ENCODE results near the gene RAB11B.
"Not testable (repeated sequence)": the region's sequence is repeated elsewhere in the genome, so short reads cannot be mapped to it uniquely, and the experiment has no call there.

The RAB11B gene

DNA sequence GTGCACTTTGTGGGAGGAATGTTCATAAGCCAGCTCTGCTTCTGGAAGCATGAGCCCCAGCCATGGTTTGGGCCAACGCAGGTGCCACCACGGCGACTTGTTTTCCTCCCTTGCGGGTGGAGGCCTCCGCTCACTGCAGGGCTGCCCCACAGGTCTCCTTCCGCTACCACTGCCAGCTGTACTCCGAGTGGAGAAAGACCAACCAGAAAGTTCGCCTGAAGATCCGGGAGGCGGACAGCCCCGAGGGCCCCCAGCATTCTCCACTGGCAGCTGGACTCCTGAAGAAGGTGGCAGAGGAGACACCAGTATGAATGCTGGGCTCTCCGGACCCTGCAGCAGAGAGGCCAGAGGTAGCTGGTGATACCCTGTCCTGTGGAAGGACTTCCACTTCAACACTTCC, 48.1 kb downstream of the RAB11B start:
- H3K79me2 ChIP-seq (ENCODE audit: insufficient read depth, low read length) = no peaks in the 10 kb centered on the region
- no peak overlapping the region for H3K9ac ChIP-seq (ENCODE audit: low read depth, low read length)
- ATAC-seq (ENCODE audit: insufficient read depth, low read depth) = no peak
- no peak overlapping the region for H3K4me3 ChIP-seq (ENCODE audit: low read depth in 1 of 2, low read length in 2 of 2)
- no peak overlapping the region for H2AFZ ChIP-seq (ENCODE audit: low read depth, low read length)
- H3K27ac ChIP-seq (ENCODE audit: low read length) = no peak overlapping the region
- no peaks in the 10 kb centered on the region for H3K27me3 ChIP-seq (ENCODE audit: insufficient read depth, low read length, poor library complexity)
- DNase-seq = no peak
- no peak for TF ChIP-seq EZH2 (IDR thresholded peaks at IDR 0.05; ENCODE audit: borderline replicate concordance, low read depth, low read length, severe bottlenecking)
- TF ChIP-seq, protein P1, sequence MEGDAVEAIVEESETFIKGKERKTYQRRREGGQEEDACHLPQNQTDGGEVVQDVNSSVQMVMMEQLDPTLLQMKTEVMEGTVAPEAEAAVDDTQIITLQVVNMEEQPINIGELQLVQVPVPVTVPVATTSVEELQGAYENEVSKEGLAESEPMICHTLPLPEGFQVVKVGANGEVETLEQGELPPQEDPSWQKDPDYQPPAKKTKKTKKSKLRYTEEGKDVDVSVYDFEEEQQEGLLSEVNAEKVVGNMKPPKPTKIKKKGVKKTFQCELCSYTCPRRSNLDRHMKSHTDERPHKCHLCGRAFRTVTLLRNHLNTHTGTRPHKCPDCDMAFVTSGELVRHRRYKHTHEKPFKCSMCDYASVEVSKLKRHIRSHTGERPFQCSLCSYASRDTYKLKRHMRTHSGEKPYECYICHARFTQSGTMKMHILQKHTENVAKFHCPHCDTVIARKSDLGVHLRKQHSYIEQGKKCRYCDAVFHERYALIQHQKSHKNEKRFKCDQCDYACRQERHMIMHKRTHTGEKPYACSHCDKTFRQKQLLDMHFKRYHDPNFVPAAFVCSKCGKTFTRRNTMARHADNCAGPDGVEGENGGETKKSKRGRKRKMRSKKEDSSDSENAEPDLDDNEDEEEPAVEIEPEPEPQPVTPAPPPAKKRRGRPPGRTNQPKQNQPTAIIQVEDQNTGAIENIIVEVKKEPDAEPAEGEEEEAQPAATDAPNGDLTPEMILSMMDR (IDR thresholded peaks at IDR 0.05; ENCODE audit: borderline replicate concordance, extremely low read depth, low read length, poor library complexity, severe bottlenecking) = no peak
- no peaks in the 10 kb centered on the region for H4K20me1 ChIP-seq (ENCODE audit: insufficient read depth, low read length)
- H3K4me2 ChIP-seq (ENCODE audit: insufficient read depth, low read length) = no peak overlapping the region
- H3K4me1 ChIP-seq (ENCODE audit: insufficient read depth, low read length) = no peaks in the 10 kb centered on the region
- no peaks in the 10 kb centered on the region for H3K9me3 ChIP-seq (ENCODE audit: insufficient read depth, low read length, severe bottlenecking)
- H3K36me3 ChIP-seq (ENCODE audit: insufficient read depth, low read length) = no peaks in the 10 kb centered on the region

GRCh38 chr19:8441725-8442544, 51.8 kb downstream of the RAB11B start:
- H3K36me3 ChIP-seq (ENCODE audit: insufficient read depth, low read length) = peaks cover 19% of the 10 kb centered on the region
- no peak overlapping the region for H3K27ac ChIP-seq (ENCODE audit: low read length)
- no peak overlapping the region for H3K9ac ChIP-seq (ENCODE audit: low read depth, low read length)
- H3K27me3 ChIP-seq (ENCODE audit: insufficient read depth, low read length, poor library complexity) = no peaks in the 10 kb centered on the region
- DNase-seq (no peak), ATAC-seq (ENCODE audit: insufficient read depth, low read depth) (no peak)
- peaks cover 25% of the 10 kb centered on the region for H3K79me2 ChIP-seq (ENCODE audit: insufficient read depth, low read length)
- H3K9me3 ChIP-seq (ENCODE audit: insufficient read depth, low read length, severe bottlenecking) = no peaks in the 10 kb centered on the region
- TF ChIP-seq, protein P1 (IDR thresholded peaks at IDR 0.05; ENCODE audit: borderline replicate concordance, extremely low read depth, low read length, poor library complexity, severe bottlenecking) = no peak
- no peak for TF ChIP-seq EZH2 (IDR thresholded peaks at IDR 0.05; ENCODE audit: borderline replicate concordance, low read depth, low read length, severe bottlenecking)
- no peak overlapping the region for H2AFZ ChIP-seq (ENCODE audit: low read depth, low read length)
- H3K4me1 ChIP-seq (ENCODE audit: insufficient read depth, low read length) = peaks cover 18% of the 10 kb centered on the region
- H3K4me2 ChIP-seq (ENCODE audit: insufficient read depth, low read length) = no peak overlapping the region
- H3K4me3 ChIP-seq (ENCODE audit: low read depth in 1 of 2, low read length in 2 of 2) = no peak overlapping the region
- peaks cover 19% of the 10 kb centered on the region for H4K20me1 ChIP-seq (ENCODE audit: insufficient read depth, low read length)

DNA sequence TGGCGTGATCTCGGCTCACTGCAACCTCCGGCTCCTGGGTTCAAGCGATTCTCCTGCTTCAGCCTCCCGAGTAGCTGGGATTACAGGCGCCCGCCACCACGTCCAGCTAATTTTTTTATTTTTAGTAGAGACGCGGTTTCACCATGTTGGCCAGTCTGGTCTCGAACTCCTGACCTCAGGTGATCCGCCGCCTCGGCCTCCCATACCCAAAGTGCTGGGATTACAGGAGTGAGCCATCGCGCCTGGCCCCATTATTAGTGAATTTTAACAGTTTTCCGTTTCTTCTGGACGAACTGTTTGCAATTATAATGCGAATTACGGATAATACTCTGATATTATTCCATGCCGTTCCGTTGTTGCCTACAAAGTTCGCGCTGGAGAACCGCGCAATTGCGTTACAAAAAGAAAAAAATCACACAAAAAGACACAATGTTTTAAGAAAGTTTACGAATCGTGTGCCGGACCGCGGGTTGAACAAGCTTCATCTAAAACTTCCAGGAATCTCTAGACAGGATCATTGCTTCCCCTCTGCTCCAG, 54.0 kb downstream of the RAB11B start:
- peak overlapping the region; percentile 88 for H2AFZ ChIP-seq (ENCODE audit: low read depth, low read length)

More for the DNA sequence above, 54.0 kb downstream of the RAB11B start:
- Histone ChIP-seq H3K27ac (ENCODE audit: low read length) (peak overlapping the region; percentile 83), H4K20me1 (ENCODE audit: insufficient read depth, low read length) (peaks cover 36% of the 10 kb centered on the region), H3K36me3 (ENCODE audit: insufficient read depth, low read length) (peaks cover 35% of the 10 kb centered on the region), H3K4me2 (ENCODE audit: insufficient read depth, low read length) (peak overlapping the region; percentile 77), H3K79me2 (ENCODE audit: insufficient read depth, low read length) (peaks cover 48% of the 10 kb centered on the region), H3K4me3 (ENCODE audit: low read depth in 1 of 2, low read length in 2 of 2) (peak overlapping the region; percentile 42 to 76; a peak in 3 of 4 replicates), H3K9ac (ENCODE audit: low read depth, low read length) (peak overlapping the region; percentile 98), H3K4me1 (ENCODE audit: insufficient read depth, low read length) (peaks cover 35% of the 10 kb centered on the region)
- H3K27me3 ChIP-seq (ENCODE audit: insufficient read depth, low read length, poor library complexity); H3K9me3 ChIP-seq (ENCODE audit: insufficient read depth, low read length, severe bottlenecking); DNase-seq; ATAC-seq (ENCODE audit: insufficient read depth, low read depth): not testable (repeated sequence)
